Loucy (cell line): Measurements from ENCODE around the gene CORO2A.

ENCODE experiments used
- EZH2phosphoT487 ChIP-seq: fragments of 200-600 bp; IDR thresholded peaks from 2 replicates; pipeline ENCODE4 v1.6.1; 2018; ENCODE audit warnings: antibody characterized with exemption, mild to moderate bottlenecking, moderate library complexity, borderline replicate concordance
- TF ChIP-seq, protein P1 (sequence below): fragments of 200-600 bp; sonication (generic); conservative IDR thresholded peaks from 2 replicates; pipeline ENCODE4 v1.5.1; 2014; ENCODE audit warnings: mild to moderate bottlenecking, antibody characterized with exemption, low read length

DNA sequence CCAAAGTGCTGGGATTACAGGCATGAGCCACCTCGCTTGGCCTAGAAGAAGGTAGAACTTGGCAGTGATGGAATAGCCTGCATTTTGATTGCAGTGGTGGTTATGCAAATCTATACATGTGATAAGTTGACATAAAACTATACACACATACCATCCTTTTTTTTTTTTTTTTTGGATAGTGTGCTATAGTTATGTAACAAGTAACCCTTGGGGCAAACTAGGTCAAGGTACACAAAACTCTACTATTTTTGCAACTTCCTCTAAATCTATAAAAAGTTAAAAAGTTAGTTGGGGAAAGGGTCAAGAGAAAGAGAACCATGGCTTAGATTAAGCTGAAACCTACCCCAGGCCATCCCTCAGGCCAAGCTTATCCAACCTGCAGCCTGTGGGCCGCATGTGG lies 84.5 kb downstream of the CORO2A start:
- TF ChIP-seq, protein P1, sequence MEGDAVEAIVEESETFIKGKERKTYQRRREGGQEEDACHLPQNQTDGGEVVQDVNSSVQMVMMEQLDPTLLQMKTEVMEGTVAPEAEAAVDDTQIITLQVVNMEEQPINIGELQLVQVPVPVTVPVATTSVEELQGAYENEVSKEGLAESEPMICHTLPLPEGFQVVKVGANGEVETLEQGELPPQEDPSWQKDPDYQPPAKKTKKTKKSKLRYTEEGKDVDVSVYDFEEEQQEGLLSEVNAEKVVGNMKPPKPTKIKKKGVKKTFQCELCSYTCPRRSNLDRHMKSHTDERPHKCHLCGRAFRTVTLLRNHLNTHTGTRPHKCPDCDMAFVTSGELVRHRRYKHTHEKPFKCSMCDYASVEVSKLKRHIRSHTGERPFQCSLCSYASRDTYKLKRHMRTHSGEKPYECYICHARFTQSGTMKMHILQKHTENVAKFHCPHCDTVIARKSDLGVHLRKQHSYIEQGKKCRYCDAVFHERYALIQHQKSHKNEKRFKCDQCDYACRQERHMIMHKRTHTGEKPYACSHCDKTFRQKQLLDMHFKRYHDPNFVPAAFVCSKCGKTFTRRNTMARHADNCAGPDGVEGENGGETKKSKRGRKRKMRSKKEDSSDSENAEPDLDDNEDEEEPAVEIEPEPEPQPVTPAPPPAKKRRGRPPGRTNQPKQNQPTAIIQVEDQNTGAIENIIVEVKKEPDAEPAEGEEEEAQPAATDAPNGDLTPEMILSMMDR = no peak
- no peak for TF ChIP-seq EZH2phosphoT487
